Motor neuron (in vitro differentiated cells): ENCODE data around the gene ZNF454. TPM values are rescaled to one million over a fixed set of nuclear protein-coding genes. Genes with fewer than 3 reads are reported as not detected.

Experiments
- ATAC-seq, 8 experiments: fragments of 200-7000 bp; cut with Tn5 transposase; replicated peaks in 6 of 8; 2 replicates each; pipeline ENCODE4 v1.8.0; 2021; ENCODE audit warnings: mild to moderate bottlenecking in 8 of 8, moderate library complexity in 8 of 8
- H3K27ac ChIP-seq, 2 donors: fragments of 250-450 bp; sonication (Bioruptor Pico); 2 replicates each; pipeline ENCODE4 v1.9.0; 2021; ENCODE audit warnings: antibody characterized with exemption in 2 of 2, mild to moderate bottlenecking in 2 of 2, moderate library complexity in 1 of 2
- H3K4me1 ChIP-seq, 2 donors: fragments of 250-450 bp; sonication (Bioruptor Pico); replicated peaks in 1 of 2; 2 replicates each; pipeline ENCODE4 v1.6.1; 2021; ENCODE audit warnings: antibody characterized with exemption in 2 of 2, mild to moderate bottlenecking in 2 of 2, moderate library complexity in 1 of 2
- H3K4me3 ChIP-seq, 5 donors: fragments of 250-450 bp; sonication (Bioruptor Pico); 2 replicates each; pipeline ENCODE4 v1.9.0; 2021; ENCODE audit warnings: antibody characterized with exemption in 5 of 5, mild to moderate bottlenecking in 5 of 5, moderate library complexity in 4 of 5
- WGBS, 10 experiments: fragments of 450-650 bp; shearing (Covaris generic); methylation state at CpG; one replicate each; pipeline ENCODE4 v1.0.0; 2022; 5-methylcytosine and 5-hydroxymethylcytosine counted together
- in situ Hi-C, 9 experiments: fragments of 400-800 bp; cut with MboI; loops; one replicate each; pipeline ENCODE4 v1.15.0; 2021; ENCODE audit warnings: low sequenced_read_pairs in 9 of 9, low pct_unique_long_range_greater_than_20kb in 2 of 9; ENCODE audit not compliant: unreplicated experiment in 9 of 9
- total RNA-seq, 8 experiments: library from RNA; unstranded; fragments of 300-600 nt; gene quantifications; 2 replicates each; pipeline versions ENCODE4 v1.2.3 to v1.2.4, GENCODE V29; 2022

The ZNF454 gene
- 1 to 10 TPM in 6 of 8 experiments, under 1 TPM in 2; 0.41 to 5.0 (median 2.2) TPM for total RNA-seq

- in situ Hi-C loops: no loop called here
- 0 to 25% (median 12%) methylated on average over 1 to 28 of the region's 69 CpGs; no CpG with 5 or more reads in 1 of the 10 experiments for WGBS, 10 experiments
- peak in 7 of 8 experiments; percentile 45 to 99 (median 99) for ATAC-seq
- Histone ChIP-seq H3K4me1 (no peaks in the 10 kb centered on the region), H3K27ac (peak within 1 kb of the TSS; percentile 23 to 38), H3K4me3 (peak within 1 kb of the TSS; percentile 40 to 70 (median 49))
Observed at GRCh38 chr5:178940569-178941360, at the start of gene ZNF454. Gene ZNF454 (plus strand): TSS chr5:178941198. CDS start chr5:178942792, 1,594 bp downstream.

DNA sequence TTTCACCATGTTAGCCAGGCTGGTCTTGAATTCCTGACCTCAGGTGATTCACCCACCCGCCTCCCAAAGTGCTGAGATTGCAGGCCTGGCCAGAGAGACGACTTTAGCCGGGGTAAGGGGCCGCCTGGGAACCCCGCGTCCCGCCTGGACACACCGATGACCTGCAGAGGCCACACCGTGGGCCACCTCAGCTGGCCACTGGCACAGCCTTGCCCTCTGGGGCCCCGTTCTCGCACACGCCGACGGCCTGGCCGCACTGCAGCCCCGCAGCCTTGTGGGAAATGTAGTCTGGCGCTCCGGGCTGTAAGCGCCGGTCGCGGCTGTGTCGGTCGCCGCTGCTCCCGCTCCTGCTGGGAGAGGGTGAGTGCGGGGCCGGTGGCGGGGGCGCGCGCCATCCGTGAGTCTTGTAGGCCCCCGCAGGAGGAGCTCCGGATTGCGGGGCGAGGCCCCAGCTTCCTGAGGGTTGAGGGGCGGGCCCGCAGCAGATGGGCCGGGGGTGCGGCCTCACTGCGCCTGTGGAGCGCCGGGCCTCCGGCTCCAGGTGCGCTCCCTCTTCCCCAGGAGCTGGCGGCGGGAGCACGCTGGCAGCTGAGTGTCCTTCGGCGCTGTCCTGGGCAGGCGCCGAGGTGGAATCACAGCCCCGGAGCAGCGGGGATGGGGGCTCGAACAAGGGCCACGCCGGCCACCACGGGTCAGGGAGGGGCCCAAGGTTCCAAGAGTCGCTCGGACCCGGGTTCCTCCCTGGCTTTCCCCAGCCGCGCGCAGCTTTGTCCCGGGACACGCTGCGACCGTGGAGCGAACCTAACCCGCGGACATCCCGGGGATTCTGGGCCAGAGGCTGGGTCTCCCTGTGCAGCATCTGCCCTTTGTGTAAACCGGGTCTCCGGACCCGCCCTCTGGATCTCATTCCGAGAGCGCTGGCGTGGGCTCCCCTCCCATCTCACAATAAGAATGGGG lies 45.1 kb upstream of the ZNF454 start, which contains the start of gene ZFP2:
ZFP2 (plus strand) TSS at position 299 of the 957 bp plus-strand sequence. CDS start 35,401 bp downstream, outside the sequence.
- WGBS, 10 experiments: 3 to 40% (median 10%) methylated on average over 1 to 15 of the region's 79 CpGs; no CpG with 5 or more reads in 5 of the 10 experiments
- H3K4me3 ChIP-seq: peak within 1 kb of the TSS; percentile 61 to 78 (median 64)
- in situ Hi-C loops: no loop called here
- peak; percentile 95 to 98 (median 96) for ATAC-seq
- H3K4me1 ChIP-seq: peaks cover 2 to 6% of the 10 kb centered on the region in 2 donors
- peak within 1 kb of the TSS; percentile 78 to 83 for H3K27ac ChIP-seq

DNA sequence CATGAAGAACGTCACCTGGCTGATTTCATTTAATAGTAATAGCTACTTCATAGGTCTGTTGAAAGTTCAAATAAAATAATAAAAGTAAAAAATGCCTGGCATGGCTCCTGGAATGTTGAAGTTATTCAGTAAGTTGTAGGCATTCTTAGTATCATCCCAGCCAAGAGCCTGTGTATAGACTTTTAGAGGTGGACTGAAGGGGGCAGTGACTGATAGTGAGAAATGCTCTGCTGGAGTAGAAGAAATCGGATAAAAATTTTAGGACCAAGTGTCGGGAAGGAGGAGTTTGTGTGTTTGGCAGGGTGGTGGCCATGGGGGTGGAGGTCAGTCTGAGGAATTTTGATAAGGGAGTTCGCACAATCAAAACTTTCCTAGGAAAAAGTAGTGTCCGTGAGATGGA lies 41.7 kb upstream of the ZNF454 start:
- no peak for ATAC-seq
- in situ Hi-C loops: no loop called here
- 40 to 100% (median 81%) methylated on average over 1 to 5 of the region's 5 CpGs; no CpG with 5 or more reads in 1 of the 10 experiments for WGBS, 10 experiments
- peaks cover 2 to 6% of the 10 kb centered on the region in 2 donors for H3K4me1 ChIP-seq
- no peak overlapping the region for H3K27ac ChIP-seq
- no peak overlapping the region for H3K4me3 ChIP-seq

GRCh38 chr5:178902849-178903248 lies 38.1 kb upstream of the ZNF454 start:
- no peak for ATAC-seq
- Histone ChIP-seq H3K27ac (no peak overlapping the region), H3K4me3 (no peak overlapping the region), H3K4me1 (no peaks in the 10 kb centered on the region)
- WGBS, 10 experiments: 36 to 88% (median 65%) methylated on average over 2 to 3 of the region's 3 CpGs
- in situ Hi-C loops: no loop called here

DNA sequence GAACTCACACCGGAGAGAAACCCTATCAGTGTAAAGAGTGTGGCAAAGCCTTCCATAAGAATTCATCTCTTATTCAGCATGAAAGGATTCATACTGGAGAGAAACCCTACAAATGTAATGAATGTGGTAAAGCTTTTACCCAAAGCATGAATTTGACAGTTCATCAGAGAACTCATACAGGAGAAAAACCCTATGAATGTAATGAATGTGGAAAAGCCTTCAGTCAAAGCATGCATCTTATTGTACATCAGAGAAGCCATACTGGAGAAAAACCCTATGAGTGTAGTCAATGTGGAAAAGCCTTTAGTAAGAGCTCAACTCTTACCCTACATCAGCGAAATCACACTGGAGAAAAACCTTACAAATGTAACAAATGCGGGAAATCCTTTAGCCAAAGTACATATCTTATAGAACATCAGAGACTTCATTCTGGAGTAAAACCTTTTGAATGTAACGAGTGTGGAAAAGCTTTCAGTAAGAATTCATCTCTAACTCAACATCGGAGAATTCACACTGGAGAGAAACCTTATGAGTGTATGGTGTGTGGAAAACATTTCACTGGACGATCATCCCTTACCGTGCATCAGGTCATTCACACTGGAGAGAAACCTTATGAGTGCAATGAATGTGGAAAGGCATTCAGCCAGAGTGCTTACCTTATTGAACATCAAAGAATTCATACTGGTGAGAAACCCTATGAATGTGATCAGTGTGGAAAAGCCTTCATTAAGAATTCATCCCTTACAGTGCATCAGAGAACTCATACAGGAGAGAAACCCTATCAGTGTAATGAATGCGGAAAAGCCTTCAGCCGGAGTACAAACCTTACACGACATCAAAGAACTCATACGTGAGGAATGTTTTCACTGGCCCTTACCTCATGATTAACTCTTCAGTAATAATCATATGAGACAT lies 8.9 kb upstream of the ZNF454 start:
- no peak for ATAC-seq
- Histone ChIP-seq H3K4me3 (no peak overlapping the region), H3K4me1 (no peaks in the 10 kb centered on the region), H3K27ac (no peak overlapping the region)
- 60 to 98% (median 91%) methylated on average over 2 to 11 of the region's 11 CpGs for WGBS, 10 experiments
- in situ Hi-C loops: no loop called here

- ATAC-seq: peak in 3 of 8 experiments; percentile 6 to 23 (median 10)
- no peaks in the 10 kb centered on the region for H3K4me1 ChIP-seq
- H3K27ac ChIP-seq: peak overlapping the region; percentile 18 to 38
- H3K4me3 ChIP-seq: peak overlapping the region; percentile 40 to 70 (median 49)
- in situ Hi-C loops: no loop called here
- WGBS, 10 experiments: 0 to 73% (median 39%) methylated on average over 2 to 14 of the region's 23 CpGs; no CpG with 5 or more reads in 4 of the 10 experiments
Observed at GRCh38 chr5:178941361-178941760, 363 bp downstream of the ZNF454 start.

DNA sequence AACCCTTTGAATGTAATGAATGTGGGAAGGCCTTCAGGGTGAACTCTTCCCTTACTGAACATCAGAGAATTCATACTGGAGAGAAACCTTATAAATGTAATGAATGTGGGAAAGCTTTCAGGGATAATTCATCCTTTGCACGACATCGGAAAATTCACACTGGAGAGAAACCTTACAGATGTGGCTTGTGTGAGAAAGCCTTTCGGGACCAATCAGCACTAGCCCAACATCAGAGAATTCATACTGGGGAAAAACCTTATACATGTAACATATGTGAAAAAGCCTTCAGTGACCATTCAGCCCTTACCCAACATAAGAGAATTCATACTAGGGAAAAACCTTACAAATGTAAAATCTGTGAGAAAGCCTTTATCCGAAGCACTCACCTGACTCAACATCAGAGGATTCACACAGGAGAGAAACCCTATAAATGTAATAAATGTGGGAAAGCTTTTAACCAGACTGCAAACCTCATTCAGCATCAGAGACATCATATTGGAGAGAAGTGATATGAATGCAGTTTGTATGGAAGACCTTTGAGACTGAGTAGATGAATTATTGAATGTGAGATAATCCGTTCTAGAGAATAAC lies 24.6 kb downstream of the ZNF454 start:
- H3K27ac ChIP-seq: no peak overlapping the region
- in situ Hi-C loops: no loop called here
- WGBS, 10 experiments: 64 to 100% (median 86%) methylated on average over 1 to 5 of the region's 5 CpGs
- ATAC-seq: no peak
- no peaks in the 10 kb centered on the region for H3K4me1 ChIP-seq
- H3K4me3 ChIP-seq: no peak overlapping the region

DNA sequence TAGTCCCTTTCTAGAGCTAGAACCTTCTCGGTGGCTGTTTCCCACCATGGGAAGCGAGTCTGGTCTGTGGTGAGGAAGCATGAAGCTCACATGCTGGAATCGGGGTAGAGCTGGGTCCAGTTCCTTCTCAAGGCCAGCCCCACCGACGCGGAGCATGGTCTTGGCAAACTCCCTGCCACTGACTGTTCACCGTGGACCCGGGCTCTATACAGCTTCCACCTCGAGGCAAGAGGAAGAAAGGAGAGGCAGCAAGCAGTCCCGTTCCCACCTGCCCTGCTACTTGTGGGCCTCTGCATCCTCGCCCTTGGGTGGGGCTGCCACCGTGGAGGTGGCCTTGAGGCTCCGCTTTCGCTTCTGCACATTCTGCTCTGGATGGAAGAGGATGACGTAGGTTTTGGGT lies 40.4 kb downstream of the ZNF454 start:
- no peaks in the 10 kb centered on the region for H3K4me1 ChIP-seq
- H3K4me3 ChIP-seq: no peak overlapping the region
- no peak for ATAC-seq
- in situ Hi-C loops: no loop called here
- no peak overlapping the region for H3K27ac ChIP-seq
- 0 to 100% (median 79%) methylated on average over 1 to 9 of the region's 15 CpGs; no CpG with 5 or more reads in 3 of the 10 experiments for WGBS, 10 experiments

GRCh38 chr5:178982941-178983340 lies 41.9 kb downstream of the ZNF454 start:
- WGBS, 10 experiments: 0 to 83% (median 61%) methylated on average over 1 to 9 of the region's 17 CpGs; no CpG with 5 or more reads in 2 of the 10 experiments
- H3K4me1 ChIP-seq: no peaks in the 10 kb centered on the region
- ATAC-seq: no peak
- in situ Hi-C loops: no loop called here
- no peak overlapping the region for H3K27ac ChIP-seq
- no peak overlapping the region for H3K4me3 ChIP-seq

GRCh38 chr5:178983728-178984127 lies 42.7 kb downstream of the ZNF454 start:
- H3K4me3 ChIP-seq: no peak overlapping the region
- in situ Hi-C loops: no loop called here
- 15 to 100% (median 66%) methylated on average over 1 to 10 of the region's 10 CpGs; no CpG with 5 or more reads in 3 of the 10 experiments for WGBS, 10 experiments
- no peak overlapping the region for H3K27ac ChIP-seq
- no peak for ATAC-seq
- no peaks in the 10 kb centered on the region for H3K4me1 ChIP-seq

- ATAC-seq: no peak
- no peak overlapping the region for H3K27ac ChIP-seq
- in situ Hi-C loops: no loop called here
- no peak overlapping the region for H3K4me3 ChIP-seq
- WGBS, 10 experiments: 60 to 100% (median 87%) methylated on average over 1 to 10 of the region's 37 CpGs; no CpG with 5 or more reads in 2 of the 10 experiments
- no peaks in the 10 kb centered on the region for H3K4me1 ChIP-seq
Observed at GRCh38 chr5:178984145-178985072, 43.4 kb downstream of the ZNF454 start.
